Brain microvascular endothelial cell (primary cell): Measurements from ENCODE around the gene JAKMIP3.

Experiments used
- DNase-seq: peaks from one replicate; pipeline ENCODE4 v3.0.0-alpha.2; 2020
- H3K27ac ChIP-seq: fragments of 250-450 bp; sonication (Bioruptor Pico); 2 replicates; pipeline ENCODE4 v1.5.1; 2020; ENCODE audit warnings: mild to moderate bottlenecking, moderate library complexity
- H3K27me3 ChIP-seq: fragments of 250-450 bp; sonication (Bioruptor Pico); replicated peaks from 2 replicates; pipeline ENCODE4 v1.5.1; 2020; ENCODE audit warnings: mild to moderate bottlenecking
- H3K36me3 ChIP-seq: fragments of 250-450 bp; sonication (Bioruptor Pico); replicated peaks from 2 replicates; pipeline ENCODE4 v1.5.1; 2020; ENCODE audit warnings: mild to moderate bottlenecking
- H3K4me3 ChIP-seq: 2 replicates; pipeline ENCODE4 v1.5.1; 2011; ENCODE audit warnings: low read depth, mild to moderate bottlenecking, control low read depth, low read length, moderate library complexity
- CTCF ChIP-seq: IDR thresholded peaks from 2 replicates; pipeline ENCODE4 v1.5.1; 2011; ENCODE audit warnings: low read depth, mild to moderate bottlenecking, moderate library complexity, low read length, control low read depth, inconsistent platforms; ENCODE audit errors: missing control alignments
- in situ Hi-C: cut with HindIII; loops from 2 replicates; pipeline ENCODE4 v1.10.0; 2017; ENCODE audit warnings: low sequenced_read_pairs, low pct_ligation_motif_present

JAKMIP3 gene

GRCh38 chr10:132102071-132102716 lies 36.4 kb downstream of the JAKMIP3 start:
- no peak for TF ChIP-seq CTCF
- no peaks in the 10 kb centered on the region for H3K36me3 ChIP-seq
- no peak for DNase-seq
- in situ Hi-C loops, result no loop called here
- H3K27ac ChIP-seq, result no peak overlapping the region
- H3K4me3 ChIP-seq, result no peak overlapping the region
- H3K27me3 ChIP-seq, result no peaks in the 10 kb centered on the region

DNA sequence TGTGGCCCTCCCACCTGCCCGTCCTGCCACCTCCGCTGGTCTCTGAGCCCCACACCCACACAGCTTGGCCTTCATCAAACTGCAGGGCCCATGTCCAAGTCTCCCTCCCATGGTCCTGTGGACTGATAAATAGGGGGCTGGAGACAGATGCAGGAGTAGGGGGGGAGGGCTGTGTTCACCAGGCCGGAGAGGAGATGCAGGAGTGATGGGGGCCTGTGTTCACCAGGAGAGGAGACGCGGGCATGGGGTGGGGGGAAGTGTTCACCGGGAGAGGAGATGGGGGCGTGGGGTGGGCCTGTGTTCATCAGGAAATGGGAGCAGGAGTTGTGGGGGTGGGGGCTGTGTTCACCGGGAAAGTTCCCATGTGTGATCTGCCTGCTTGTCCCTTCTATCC lies 37.0 kb downstream of the JAKMIP3 start:
- H3K27me3 ChIP-seq, result no peaks in the 10 kb centered on the region
- no peaks in the 10 kb centered on the region for H3K36me3 ChIP-seq
- no peak for TF ChIP-seq CTCF
- H3K27ac ChIP-seq, result no peak overlapping the region
- no peak for DNase-seq
- in situ Hi-C loops, result no loop called here
- no peak overlapping the region for H3K4me3 ChIP-seq

GRCh38 chr10:132103116-132103910 lies 37.6 kb downstream of the JAKMIP3 start:
- Histone ChIP-seq H3K27me3 (no peaks in the 10 kb centered on the region), H3K27ac (no peak overlapping the region), H3K36me3 (no peaks in the 10 kb centered on the region), H3K4me3 (no peak overlapping the region)
- in situ Hi-C loops, result no loop called here
- no peak for TF ChIP-seq CTCF
- DNase-seq, result no peak

DNA sequence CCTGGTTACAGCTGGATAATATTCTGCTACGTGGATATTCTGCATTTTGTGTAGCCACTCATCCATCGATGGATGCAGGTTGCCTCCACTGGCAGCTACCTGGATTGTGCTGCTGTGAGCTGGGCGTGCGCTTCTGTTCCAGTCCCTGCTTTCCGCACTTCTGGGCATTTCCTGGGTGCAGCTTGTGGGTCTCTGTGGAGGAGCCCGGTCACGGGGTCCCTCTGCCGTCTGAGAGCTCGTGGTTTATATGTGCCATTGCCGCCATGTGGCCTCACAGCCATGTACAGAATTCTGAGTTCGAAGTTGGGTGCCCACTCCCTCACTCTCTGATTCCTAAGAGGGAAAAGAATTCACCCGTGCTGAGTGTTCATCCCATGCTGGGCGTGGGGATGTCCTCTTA lies 38.3 kb downstream of the JAKMIP3 start:
- no peak overlapping the region for H3K27ac ChIP-seq
- H3K36me3 ChIP-seq, result no peaks in the 10 kb centered on the region
- H3K4me3 ChIP-seq, result no peak overlapping the region
- no peak for TF ChIP-seq CTCF
- no peak for DNase-seq
- in situ Hi-C loops, result no loop called here
- no peaks in the 10 kb centered on the region for H3K27me3 ChIP-seq

DNA sequence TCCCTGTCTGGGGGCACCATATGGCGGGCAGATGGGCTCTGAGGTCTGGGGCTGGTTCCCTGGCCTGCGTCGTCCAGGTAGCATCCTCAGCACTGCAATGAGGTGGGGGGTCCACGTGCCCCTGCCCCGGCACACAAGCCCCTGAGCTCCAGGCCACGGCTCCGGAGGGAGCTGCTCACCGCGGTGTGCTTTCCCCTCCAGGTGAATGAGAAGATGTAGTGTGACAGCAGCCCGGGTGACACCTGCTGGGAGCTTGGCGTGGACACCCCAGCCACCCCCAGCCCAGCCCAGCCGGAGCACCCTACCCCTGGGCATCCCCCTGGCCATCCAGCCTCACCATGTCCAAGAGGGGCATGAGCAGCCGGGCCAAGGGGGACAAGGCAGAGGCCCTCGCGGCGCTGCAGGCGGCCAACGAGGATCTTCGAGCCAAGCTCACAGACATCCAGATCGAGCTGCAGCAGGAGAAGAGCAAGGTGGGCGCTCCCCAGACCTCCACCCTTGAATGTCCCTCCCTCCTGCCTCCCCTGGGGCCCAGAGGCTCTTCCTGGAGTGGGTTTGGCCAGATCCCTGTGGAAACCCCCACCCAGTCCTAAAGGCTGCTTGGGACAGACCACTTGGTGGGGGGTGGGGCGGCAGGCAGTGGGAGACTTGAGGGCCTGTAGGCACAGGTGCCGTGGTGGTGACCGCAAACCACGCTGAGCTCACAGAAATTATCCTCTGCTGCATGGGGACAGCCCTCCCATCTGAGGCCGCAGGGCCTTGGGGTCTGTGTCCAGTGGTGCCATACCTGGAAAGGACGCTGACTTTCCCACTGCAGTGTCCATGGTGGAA lies 38.9 kb downstream of the JAKMIP3 start:
- Histone ChIP-seq H3K27ac (no peak overlapping the region), H3K36me3 (no peaks in the 10 kb centered on the region), H3K27me3 (no peaks in the 10 kb centered on the region), H3K4me3 (no peak overlapping the region)
- in situ Hi-C loops, result no loop called here
- TF ChIP-seq CTCF, result no peak
- no peak for DNase-seq
